ENCODE results near the gene MARCHF3. TPM values are rescaled to one million over a fixed set of nuclear protein-coding genes. Genes with fewer than 3 reads are reported as not detected.

The MARCHF3 gene
- polyA plus RNA-seq, 1 donor from 2014 or later: 3.9 TPM

DNA sequence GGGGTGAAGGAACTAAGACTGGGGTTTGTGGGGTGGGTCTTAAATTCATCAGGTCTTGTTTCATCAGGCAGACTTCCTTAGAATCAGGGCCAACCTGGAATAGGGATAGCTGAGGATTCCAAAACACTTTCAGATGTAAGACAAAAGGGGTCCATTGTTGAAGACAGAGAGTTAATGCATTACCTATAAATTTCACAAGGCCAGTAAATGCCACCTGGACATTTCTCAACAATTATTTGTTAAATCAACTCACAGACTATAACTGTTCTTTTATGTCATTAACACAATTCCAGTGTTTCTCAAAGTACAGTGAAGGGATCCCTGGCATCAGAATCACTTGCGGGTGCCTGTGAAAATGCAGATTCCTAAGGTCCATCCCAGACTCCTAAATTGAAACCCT lies 2.8 kb downstream of the MARCHF3 start:
- H3K9ac ChIP-seq (ENCODE audit: low read length): no peak overlapping the region
- no peaks in the 10 kb centered on the region for H3K9me3 ChIP-seq (ENCODE audit: low read length)
- H3F3A ChIP-seq (ENCODE audit: insufficient read depth, low read length, poor library complexity, severe bottlenecking): no peaks in the 10 kb centered on the region
- H3K27ac ChIP-seq (ENCODE audit: low read length): no peak overlapping the region
- H3K36me3 ChIP-seq (ENCODE audit: insufficient read depth, low read length): no peaks in the 10 kb centered on the region
- H3K9me2 ChIP-seq (ENCODE audit: insufficient read depth, low read length): no peaks in the 10 kb centered on the region
- no peaks in the 10 kb centered on the region for H3K79me2 ChIP-seq (replicated peaks; ENCODE audit: insufficient read depth, low read length)
- H3K4me2 ChIP-seq (ENCODE audit: low read length): no peak overlapping the region
- no peak for TF ChIP-seq POLR2AphosphoS5 (IDR thresholded peaks at IDR 0.05)
- TF ChIP-seq, protein P1, sequence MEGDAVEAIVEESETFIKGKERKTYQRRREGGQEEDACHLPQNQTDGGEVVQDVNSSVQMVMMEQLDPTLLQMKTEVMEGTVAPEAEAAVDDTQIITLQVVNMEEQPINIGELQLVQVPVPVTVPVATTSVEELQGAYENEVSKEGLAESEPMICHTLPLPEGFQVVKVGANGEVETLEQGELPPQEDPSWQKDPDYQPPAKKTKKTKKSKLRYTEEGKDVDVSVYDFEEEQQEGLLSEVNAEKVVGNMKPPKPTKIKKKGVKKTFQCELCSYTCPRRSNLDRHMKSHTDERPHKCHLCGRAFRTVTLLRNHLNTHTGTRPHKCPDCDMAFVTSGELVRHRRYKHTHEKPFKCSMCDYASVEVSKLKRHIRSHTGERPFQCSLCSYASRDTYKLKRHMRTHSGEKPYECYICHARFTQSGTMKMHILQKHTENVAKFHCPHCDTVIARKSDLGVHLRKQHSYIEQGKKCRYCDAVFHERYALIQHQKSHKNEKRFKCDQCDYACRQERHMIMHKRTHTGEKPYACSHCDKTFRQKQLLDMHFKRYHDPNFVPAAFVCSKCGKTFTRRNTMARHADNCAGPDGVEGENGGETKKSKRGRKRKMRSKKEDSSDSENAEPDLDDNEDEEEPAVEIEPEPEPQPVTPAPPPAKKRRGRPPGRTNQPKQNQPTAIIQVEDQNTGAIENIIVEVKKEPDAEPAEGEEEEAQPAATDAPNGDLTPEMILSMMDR (IDR thresholded peaks at IDR 0.05; ENCODE audit: poor library complexity, severe bottlenecking): no peak
- no peak for TF ChIP-seq EZH2 (IDR thresholded peaks at IDR 0.05; ENCODE audit: borderline replicate concordance, insufficient read depth, low read length, poor library complexity, severe bottlenecking)
- no peak for TF ChIP-seq SMC3 (conservative IDR thresholded peaks at IDR 0.05; ENCODE audit: poor library complexity)
- H3K27me3 ChIP-seq (ENCODE audit: insufficient read depth, low read depth, low read length): peaks cover 37% of the 10 kb centered on the region
- no peak overlapping the region for H2AFZ ChIP-seq (ENCODE audit: low read depth, low read length)
- no peak overlapping the region for H3K4me3 ChIP-seq (ENCODE audit: low read length)
- H4K20me1 ChIP-seq (ENCODE audit: insufficient read depth): no peaks in the 10 kb centered on the region

DNA sequence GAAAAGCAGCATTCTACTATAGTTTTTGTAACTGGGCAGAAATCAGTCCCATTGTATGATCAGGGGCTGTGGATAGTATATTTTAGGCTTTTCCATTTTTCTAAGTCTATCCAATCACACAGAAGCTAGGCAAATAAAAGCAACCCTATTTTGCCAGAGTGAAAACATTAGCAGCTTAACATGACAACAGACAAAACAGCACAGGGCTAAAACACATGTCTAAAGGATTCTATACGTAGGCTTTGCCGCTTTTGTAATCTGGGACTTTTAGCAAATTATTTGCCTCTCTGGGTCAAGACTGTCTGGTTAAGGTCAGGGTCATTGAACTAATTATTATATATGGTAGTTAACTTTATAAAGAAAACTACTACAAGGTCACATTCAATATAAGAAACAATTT lies 4.2 kb downstream of the MARCHF3 start:
- no peaks in the 10 kb centered on the region for H3K9me3 ChIP-seq (ENCODE audit: low read length)
- no peak overlapping the region for H3K9ac ChIP-seq (ENCODE audit: low read length)
- H3F3A ChIP-seq (ENCODE audit: insufficient read depth, low read length, poor library complexity, severe bottlenecking): no peaks in the 10 kb centered on the region
- no peak overlapping the region for H2AFZ ChIP-seq (ENCODE audit: low read depth, low read length)
- H3K4me2 ChIP-seq (ENCODE audit: low read length): no peak overlapping the region
- TF ChIP-seq SMC3 (conservative IDR thresholded peaks at IDR 0.05; ENCODE audit: poor library complexity) (no peak), POLR2AphosphoS5 (IDR thresholded peaks at IDR 0.05) (no peak), MXI1 (conservative IDR thresholded peaks at IDR 0.05; ENCODE audit: poor library complexity, severe bottlenecking) (no peak), RAD21 (conservative IDR thresholded peaks at IDR 0.05) (no peak), TAF1 (IDR thresholded peaks at IDR 0.05; ENCODE audit: low read depth) (no peak), EZH2 (IDR thresholded peaks at IDR 0.05; ENCODE audit: borderline replicate concordance, insufficient read depth, low read length, poor library complexity, severe bottlenecking) (no peak), EP300 (conservative IDR thresholded peaks at IDR 0.05; ENCODE audit: poor library complexity, severe bottlenecking) (no peak)
- TF ChIP-seq, protein P2, sequence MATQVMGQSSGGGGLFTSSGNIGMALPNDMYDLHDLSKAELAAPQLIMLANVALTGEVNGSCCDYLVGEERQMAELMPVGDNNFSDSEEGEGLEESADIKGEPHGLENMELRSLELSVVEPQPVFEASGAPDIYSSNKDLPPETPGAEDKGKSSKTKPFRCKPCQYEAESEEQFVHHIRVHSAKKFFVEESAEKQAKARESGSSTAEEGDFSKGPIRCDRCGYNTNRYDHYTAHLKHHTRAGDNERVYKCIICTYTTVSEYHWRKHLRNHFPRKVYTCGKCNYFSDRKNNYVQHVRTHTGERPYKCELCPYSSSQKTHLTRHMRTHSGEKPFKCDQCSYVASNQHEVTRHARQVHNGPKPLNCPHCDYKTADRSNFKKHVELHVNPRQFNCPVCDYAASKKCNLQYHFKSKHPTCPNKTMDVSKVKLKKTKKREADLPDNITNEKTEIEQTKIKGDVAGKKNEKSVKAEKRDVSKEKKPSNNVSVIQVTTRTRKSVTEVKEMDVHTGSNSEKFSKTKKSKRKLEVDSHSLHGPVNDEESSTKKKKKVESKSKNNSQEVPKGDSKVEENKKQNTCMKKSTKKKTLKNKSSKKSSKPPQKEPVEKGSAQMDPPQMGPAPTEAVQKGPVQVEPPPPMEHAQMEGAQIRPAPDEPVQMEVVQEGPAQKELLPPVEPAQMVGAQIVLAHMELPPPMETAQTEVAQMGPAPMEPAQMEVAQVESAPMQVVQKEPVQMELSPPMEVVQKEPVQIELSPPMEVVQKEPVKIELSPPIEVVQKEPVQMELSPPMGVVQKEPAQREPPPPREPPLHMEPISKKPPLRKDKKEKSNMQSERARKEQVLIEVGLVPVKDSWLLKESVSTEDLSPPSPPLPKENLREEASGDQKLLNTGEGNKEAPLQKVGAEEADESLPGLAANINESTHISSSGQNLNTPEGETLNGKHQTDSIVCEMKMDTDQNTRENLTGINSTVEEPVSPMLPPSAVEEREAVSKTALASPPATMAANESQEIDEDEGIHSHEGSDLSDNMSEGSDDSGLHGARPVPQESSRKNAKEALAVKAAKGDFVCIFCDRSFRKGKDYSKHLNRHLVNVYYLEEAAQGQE (IDR thresholded peaks at IDR 0.05; ENCODE audit: borderline replicate concordance): no peak
- TF ChIP-seq, protein P1 (IDR thresholded peaks at IDR 0.05; ENCODE audit: poor library complexity, severe bottlenecking): no peak
- no peak overlapping the region for H3K27ac ChIP-seq (ENCODE audit: low read length)
- no peak overlapping the region for H3K4me3 ChIP-seq (ENCODE audit: low read length)
- H3K9me2 ChIP-seq (ENCODE audit: insufficient read depth, low read length): no peaks in the 10 kb centered on the region
- no peaks in the 10 kb centered on the region for H3K36me3 ChIP-seq (ENCODE audit: insufficient read depth, low read length)
- H4K20me1 ChIP-seq (ENCODE audit: insufficient read depth): no peaks in the 10 kb centered on the region
- peaks cover 27% of the 10 kb centered on the region for H3K27me3 ChIP-seq (ENCODE audit: insufficient read depth, low read depth, low read length)
- H3K79me2 ChIP-seq (replicated peaks; ENCODE audit: insufficient read depth, low read length): no peaks in the 10 kb centered on the region

All from neural cell (in vitro differentiated cells).